ENCODE data around the gene LRRC71. TPM values are rescaled to one million over a fixed set of nuclear protein-coding genes. Genes with fewer than 3 reads are reported as not detected.

Gene LRRC71
- total RNA-seq, 1 experiment from 2014 or later: not detected

DNA sequence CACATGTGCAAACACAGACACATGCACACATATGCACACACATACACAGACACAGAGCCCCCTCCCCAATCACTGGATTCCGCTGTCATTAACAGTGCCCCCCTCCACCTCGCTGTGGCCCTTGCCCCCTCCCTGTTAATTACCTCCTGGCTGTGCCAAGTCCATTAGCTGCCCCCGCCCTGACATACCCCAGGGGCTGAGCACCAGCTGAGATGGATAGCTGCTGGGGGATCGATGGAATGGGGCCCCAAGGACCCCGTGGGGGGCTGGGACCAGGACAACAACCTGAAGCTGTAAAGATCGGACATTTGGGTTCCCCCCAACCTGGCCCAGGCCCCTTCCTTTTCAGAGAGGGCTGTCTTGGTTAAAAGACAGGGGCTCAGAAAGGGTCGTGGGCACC, 36.5 kb upstream of the LRRC71 start:
- no peaks in the 10 kb centered on the region for H3K4me1 Mint-ChIP-seq (ENCODE audit: low read depth, unreplicated experiment)

DNA sequence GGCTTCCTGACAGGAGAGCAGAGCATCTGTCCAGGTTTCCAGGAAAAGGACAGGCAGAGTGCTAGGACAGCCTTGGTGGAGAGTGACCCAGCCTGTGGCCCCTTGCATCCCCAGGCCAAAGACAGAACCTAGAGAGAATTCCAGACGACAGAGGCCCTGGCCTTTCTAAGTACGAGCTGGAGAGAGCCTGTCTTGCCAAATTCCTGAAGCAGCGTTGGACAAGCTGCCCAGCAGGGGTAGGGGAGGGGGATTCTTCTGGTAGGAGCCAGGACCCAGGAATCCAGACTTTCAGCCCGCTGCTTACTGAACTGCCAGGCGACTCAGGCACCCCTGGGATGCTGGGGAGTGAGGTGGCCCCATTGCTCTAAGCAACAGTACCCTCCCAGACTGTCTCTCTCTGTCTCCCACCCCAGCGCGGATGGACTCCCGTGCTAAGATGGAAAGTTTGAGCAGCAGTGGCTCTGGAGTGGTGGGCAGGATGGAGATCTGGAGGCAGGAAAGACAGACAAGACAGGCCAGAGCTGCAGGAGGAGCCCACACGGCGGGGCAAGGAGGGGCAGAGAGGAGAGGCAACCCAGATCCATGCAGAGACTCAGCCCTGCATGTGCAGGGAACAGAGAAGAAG, 35.8 kb upstream of the LRRC71 start:
- no peaks in the 10 kb centered on the region for H3K4me1 ChIP-seq
- intact Hi-C loops (cut with micrococcal nuclease; ENCODE audit: unreplicated experiment): no loop called here
- no peak for DNase-seq
- no peaks in the 10 kb centered on the region for H3K27me3 ChIP-seq (replicated peaks; ENCODE audit: control insufficient read depth, insufficient read depth, low read length)
- no peaks in the 10 kb centered on the region for H3K9me3 Mint-ChIP-seq (ENCODE audit: unreplicated experiment)
- TF ChIP-seq, protein P1, sequence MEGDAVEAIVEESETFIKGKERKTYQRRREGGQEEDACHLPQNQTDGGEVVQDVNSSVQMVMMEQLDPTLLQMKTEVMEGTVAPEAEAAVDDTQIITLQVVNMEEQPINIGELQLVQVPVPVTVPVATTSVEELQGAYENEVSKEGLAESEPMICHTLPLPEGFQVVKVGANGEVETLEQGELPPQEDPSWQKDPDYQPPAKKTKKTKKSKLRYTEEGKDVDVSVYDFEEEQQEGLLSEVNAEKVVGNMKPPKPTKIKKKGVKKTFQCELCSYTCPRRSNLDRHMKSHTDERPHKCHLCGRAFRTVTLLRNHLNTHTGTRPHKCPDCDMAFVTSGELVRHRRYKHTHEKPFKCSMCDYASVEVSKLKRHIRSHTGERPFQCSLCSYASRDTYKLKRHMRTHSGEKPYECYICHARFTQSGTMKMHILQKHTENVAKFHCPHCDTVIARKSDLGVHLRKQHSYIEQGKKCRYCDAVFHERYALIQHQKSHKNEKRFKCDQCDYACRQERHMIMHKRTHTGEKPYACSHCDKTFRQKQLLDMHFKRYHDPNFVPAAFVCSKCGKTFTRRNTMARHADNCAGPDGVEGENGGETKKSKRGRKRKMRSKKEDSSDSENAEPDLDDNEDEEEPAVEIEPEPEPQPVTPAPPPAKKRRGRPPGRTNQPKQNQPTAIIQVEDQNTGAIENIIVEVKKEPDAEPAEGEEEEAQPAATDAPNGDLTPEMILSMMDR (IDR thresholded peaks at IDR 0.05; ENCODE audit: insufficient read depth in 1 of 2, low read depth in 1 of 2, low read length in 1 of 2, severe bottlenecking in 1 of 2, unreplicated experiment in 1 of 2): no peak
- H3K9me3 ChIP-seq: no peaks in the 10 kb centered on the region
- no peaks in the 10 kb centered on the region for H3K36me3 Mint-ChIP-seq (ENCODE audit: insufficient read depth, unreplicated experiment)
- no TSS peak for BruUV-seq (replicated peaks)
- CTCF ChIA-PET: interaction anchor here (1.0 to 1.7 kb wide), 4 partner anchors 43 to 195 kb away, joined by 3 to 4 read pairs (median 4); no protein-coding TSS in a partner anchor
- no peak overlapping the region for H3K4me3 Mint-ChIP-seq (ENCODE audit: unreplicated experiment)
- H3K4me3 ChIP-seq (ENCODE audit: low read depth, low read length): no peak overlapping the region
- peaks cover 11% of the 10 kb centered on the region for H3K27me3 Mint-ChIP-seq (ENCODE audit: insufficient read depth, unreplicated experiment)
- H3K4me1 Mint-ChIP-seq (ENCODE audit: low read depth, unreplicated experiment): no peaks in the 10 kb centered on the region
- no peak overlapping the region for H3K27ac Mint-ChIP-seq (ENCODE audit: unreplicated experiment)
- no peaks in the 10 kb centered on the region for H3K36me3 ChIP-seq (ENCODE audit: control insufficient read depth, insufficient read depth, low read length)
- POLR2A ChIA-PET: no interaction called here

More for the DNA sequence above, 36.5 kb upstream of the LRRC71 start:
- ChIA-PET POLR2A (no interaction called here), CTCF (interaction anchor here (0.6 to 1.0 kb wide), 2 partner anchors 45 to 177 kb away, joined by 3 read pairs; no protein-coding TSS in a partner anchor)
- Histone ChIP-seq H3K4me1 (no peaks in the 10 kb centered on the region), H3K4me3 (ENCODE audit: low read depth, low read length) (no peak overlapping the region), H3K9me3 (no peaks in the 10 kb centered on the region), H3K36me3 (ENCODE audit: control insufficient read depth, insufficient read depth, low read length) (no peaks in the 10 kb centered on the region), H3K27me3 (replicated peaks; ENCODE audit: control insufficient read depth, insufficient read depth, low read length) (no peaks in the 10 kb centered on the region)
- H3K4me3 Mint-ChIP-seq (ENCODE audit: unreplicated experiment): no peak overlapping the region
- H3K27ac Mint-ChIP-seq (ENCODE audit: unreplicated experiment): no peak overlapping the region
- TF ChIP-seq, protein P1 (IDR thresholded peaks at IDR 0.05; ENCODE audit: insufficient read depth in 1 of 2, low read depth in 1 of 2, low read length in 1 of 2, severe bottlenecking in 1 of 2, unreplicated experiment in 1 of 2): no peak
- BruUV-seq (replicated peaks): no TSS peak
- no peaks in the 10 kb centered on the region for H3K36me3 Mint-ChIP-seq (ENCODE audit: insufficient read depth, unreplicated experiment)
- peaks cover 6% of the 10 kb centered on the region for H3K27me3 Mint-ChIP-seq (ENCODE audit: insufficient read depth, unreplicated experiment)
- intact Hi-C loops (cut with micrococcal nuclease; ENCODE audit: unreplicated experiment): no loop called here
- H3K9me3 Mint-ChIP-seq (ENCODE audit: unreplicated experiment): no peaks in the 10 kb centered on the region
- no peak for DNase-seq

DNA sequence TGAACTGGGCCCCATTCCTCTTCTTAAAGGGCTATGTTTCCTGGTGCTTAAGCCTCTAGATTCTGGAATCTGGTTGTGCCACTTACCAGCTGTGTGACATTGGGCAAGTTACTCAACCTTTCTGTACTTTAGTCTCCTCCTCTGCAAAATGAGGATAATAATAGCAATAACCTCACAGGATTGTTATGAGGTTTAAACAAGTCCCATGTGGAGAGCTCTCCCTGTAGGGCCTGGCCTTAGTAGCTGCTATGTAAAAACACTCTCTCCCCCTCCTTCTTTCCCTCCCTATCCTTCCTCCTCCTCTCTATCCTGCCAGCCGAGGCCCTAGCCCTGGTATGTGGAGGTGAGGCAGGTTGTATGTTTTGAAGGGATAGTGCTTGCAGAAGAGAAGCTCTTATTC, 35.1 kb upstream of the LRRC71 start:
- Histone ChIP-seq H3K27me3 (replicated peaks; ENCODE audit: control insufficient read depth, insufficient read depth, low read length) (no peaks in the 10 kb centered on the region), H3K4me1 (no peaks in the 10 kb centered on the region), H3K4me3 (ENCODE audit: low read depth, low read length) (no peak overlapping the region), H3K9me3 (no peaks in the 10 kb centered on the region), H3K36me3 (ENCODE audit: control insufficient read depth, insufficient read depth, low read length) (no peaks in the 10 kb centered on the region)
- BruUV-seq (replicated peaks): no TSS peak
- no peaks in the 10 kb centered on the region for H3K4me1 Mint-ChIP-seq (ENCODE audit: low read depth, unreplicated experiment)
- POLR2A ChIA-PET: no interaction called here
- H3K36me3 Mint-ChIP-seq (ENCODE audit: insufficient read depth, unreplicated experiment): no peaks in the 10 kb centered on the region
- intact Hi-C loops (cut with micrococcal nuclease; ENCODE audit: unreplicated experiment): no loop called here
- no peak overlapping the region for H3K27ac Mint-ChIP-seq (ENCODE audit: unreplicated experiment)
- H3K4me3 Mint-ChIP-seq (ENCODE audit: unreplicated experiment): no peak overlapping the region
- no peaks in the 10 kb centered on the region for H3K9me3 Mint-ChIP-seq (ENCODE audit: unreplicated experiment)
- DNase-seq: no peak
- CTCF ChIA-PET: interaction anchor here (1.2 to 1.7 kb wide), 3 partner anchors 43 to 195 kb away, joined by 4 read pairs; no protein-coding TSS in a partner anchor
- TF ChIP-seq, protein P1 (IDR thresholded peaks at IDR 0.05; ENCODE audit: insufficient read depth in 1 of 2, low read depth in 1 of 2, low read length in 1 of 2, severe bottlenecking in 1 of 2, unreplicated experiment in 1 of 2): no peak
- H3K27me3 Mint-ChIP-seq (ENCODE audit: insufficient read depth, unreplicated experiment): peaks cover 8% of the 10 kb centered on the region

Measured in Caco-2 (cell line).